Measurements from ENCODE around the gene PGPEP1. TPM values are rescaled to one million over a fixed set of nuclear protein-coding genes. Genes with fewer than 3 reads are reported as not detected.
A peak's percentile ranks its signal among the peaks of the same experiment; 100 is the strongest.
"Not testable (repeated sequence)": the region's sequence is repeated elsewhere in the genome, so short reads cannot be mapped to it uniquely, and the experiment has no call there.

Gene PGPEP1
- total RNA-seq, 1 donor, result 29.8 TPM

GRCh38 chr19:18397242-18398202 lies 57.1 kb downstream of the PGPEP1 start, which contains the start of gene LRRC25:
LRRC25 (minus strand) TSS chr19:18397622; CDS start chr19:18396963, 659 bp downstream.
- TF ChIP-seq, protein P1, sequence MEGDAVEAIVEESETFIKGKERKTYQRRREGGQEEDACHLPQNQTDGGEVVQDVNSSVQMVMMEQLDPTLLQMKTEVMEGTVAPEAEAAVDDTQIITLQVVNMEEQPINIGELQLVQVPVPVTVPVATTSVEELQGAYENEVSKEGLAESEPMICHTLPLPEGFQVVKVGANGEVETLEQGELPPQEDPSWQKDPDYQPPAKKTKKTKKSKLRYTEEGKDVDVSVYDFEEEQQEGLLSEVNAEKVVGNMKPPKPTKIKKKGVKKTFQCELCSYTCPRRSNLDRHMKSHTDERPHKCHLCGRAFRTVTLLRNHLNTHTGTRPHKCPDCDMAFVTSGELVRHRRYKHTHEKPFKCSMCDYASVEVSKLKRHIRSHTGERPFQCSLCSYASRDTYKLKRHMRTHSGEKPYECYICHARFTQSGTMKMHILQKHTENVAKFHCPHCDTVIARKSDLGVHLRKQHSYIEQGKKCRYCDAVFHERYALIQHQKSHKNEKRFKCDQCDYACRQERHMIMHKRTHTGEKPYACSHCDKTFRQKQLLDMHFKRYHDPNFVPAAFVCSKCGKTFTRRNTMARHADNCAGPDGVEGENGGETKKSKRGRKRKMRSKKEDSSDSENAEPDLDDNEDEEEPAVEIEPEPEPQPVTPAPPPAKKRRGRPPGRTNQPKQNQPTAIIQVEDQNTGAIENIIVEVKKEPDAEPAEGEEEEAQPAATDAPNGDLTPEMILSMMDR (IDR thresholded peaks at IDR 0.05; ENCODE audit: insufficient read depth, low read depth, low read length), result no peak
- DNase-seq (ENCODE audit: low read depth), result no peak
- no peak within 1 kb of the TSS for H3K4me3 ChIP-seq (ENCODE audit: low read depth, low read length)

DNA sequence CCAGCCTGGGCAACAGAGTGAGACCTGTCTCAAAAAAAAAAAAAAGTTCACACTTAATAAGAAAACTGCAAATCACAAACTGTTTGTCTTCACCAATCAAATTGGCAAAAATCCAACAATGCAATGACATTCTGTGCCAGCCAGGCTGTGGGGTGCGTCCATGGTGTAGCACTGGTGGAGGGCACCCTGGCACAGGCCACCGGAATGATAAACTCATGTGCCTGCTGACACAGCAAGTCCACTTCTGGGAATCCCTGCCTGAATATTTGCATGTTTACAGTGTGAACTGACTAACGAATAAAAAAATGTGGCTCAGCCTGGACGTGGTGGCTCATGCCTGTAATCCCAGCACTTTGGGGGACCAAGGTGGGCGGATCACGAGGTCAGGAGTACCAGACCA lies 58.6 kb downstream of the PGPEP1 start:
- peak; percentile 63 for DNase-seq (ENCODE audit: low read depth)
- no peak overlapping the region for H3K4me3 ChIP-seq (ENCODE audit: low read depth, low read length)
- TF ChIP-seq, protein P1 (IDR thresholded peaks at IDR 0.05; ENCODE audit: insufficient read depth, low read depth, low read length), result no peak

DNA sequence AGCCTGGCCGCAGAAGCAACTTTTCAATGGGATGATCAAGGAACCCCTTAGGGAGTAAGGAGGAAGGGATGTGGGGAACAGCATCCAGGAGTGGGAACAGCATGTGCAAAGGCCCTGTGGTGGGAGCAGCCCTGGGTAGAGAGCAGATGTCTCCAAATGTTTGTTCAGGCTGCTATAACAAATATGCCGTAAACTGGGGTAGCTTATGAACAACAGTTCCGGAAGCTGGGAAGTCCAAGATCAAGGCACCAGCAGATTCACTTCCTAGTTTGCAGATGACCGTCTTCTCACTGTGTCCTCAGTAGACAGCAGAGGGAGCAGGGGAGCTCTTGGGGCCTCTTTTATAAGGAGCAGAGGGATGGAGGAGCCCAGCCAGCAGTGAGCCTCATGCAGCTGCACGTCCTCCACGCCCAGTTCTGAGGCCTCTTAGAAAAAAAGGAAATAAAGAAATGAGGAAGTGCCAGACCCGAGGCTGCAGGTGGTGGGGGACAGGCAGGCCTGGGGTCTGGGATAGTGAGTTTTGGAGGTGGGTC lies 61.2 kb downstream of the PGPEP1 start:
- TF ChIP-seq, protein P1 (IDR thresholded peaks at IDR 0.05; ENCODE audit: insufficient read depth, low read depth, low read length), result peak; percentile 61
- H3K4me3 ChIP-seq (ENCODE audit: low read depth, low read length), result no peak overlapping the region
- DNase-seq (ENCODE audit: low read depth), result peak; percentile 84

- DNase-seq (ENCODE audit: low read depth); H3K4me3 ChIP-seq (ENCODE audit: low read depth, low read length): not testable (repeated sequence)
Measured at GRCh38 chr19:18402455-18403248, 62.3 kb downstream of the PGPEP1 start.

DNA sequence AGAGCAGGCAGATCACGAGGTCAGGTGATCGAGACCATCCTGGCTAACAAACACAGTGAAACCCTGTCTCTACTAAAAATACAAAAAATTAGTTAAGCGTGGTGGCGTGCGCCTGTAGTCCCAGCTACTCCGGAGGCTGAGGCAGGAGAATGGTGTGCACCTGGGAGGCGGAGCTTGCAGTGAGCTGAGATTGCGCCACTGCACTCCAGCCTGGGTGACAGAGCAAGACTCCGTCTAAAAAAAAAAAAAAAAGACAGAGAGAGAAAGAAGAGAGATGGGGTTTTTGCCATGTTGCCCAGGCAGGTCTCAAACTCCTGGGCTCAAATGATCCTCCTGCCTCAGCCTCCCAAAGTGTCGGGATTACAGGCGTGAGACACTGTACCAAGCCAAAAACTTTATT lies 65.4 kb downstream of the PGPEP1 start:
- H3K4me3 ChIP-seq (ENCODE audit: low read depth, low read length); DNase-seq (ENCODE audit: low read depth): not testable (repeated sequence)

DNA sequence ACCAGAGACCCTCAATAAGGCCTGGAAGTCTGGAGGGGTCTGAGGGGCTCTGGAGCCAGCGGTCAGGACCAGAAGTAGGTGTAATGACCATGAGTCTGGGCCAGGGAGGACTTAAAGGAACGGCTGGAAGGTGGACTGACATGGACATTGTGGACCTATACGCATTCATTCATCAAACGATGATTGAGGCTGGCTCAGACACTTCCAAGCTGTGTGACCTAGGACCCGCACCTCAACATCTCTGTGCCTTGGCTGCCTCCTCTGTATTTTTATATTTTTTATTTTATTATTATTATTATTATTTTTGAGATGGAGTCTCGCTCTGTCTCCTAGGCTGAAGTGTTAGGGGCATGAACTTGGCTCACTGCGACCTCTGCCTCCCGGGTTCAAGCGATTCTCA lies 66.4 kb downstream of the PGPEP1 start:
- TF ChIP-seq, protein P1 (IDR thresholded peaks at IDR 0.05; ENCODE audit: insufficient read depth, low read depth, low read length), result no peak
- DNase-seq (ENCODE audit: low read depth), result no peak
- no peak overlapping the region for H3K4me3 ChIP-seq (ENCODE audit: low read depth, low read length)

- DNase-seq (ENCODE audit: low read depth), result no peak
- TF ChIP-seq, protein P1 (IDR thresholded peaks at IDR 0.05; ENCODE audit: insufficient read depth, low read depth, low read length), result peak; percentile 53
- H3K4me3 ChIP-seq (ENCODE audit: low read depth, low read length), result no peak overlapping the region
Measured at GRCh38 chr19:18408053-18408476, 67.7 kb downstream of the PGPEP1 start.

Measured in fibroblast of villous mesenchyme (primary cell).